ENCODE results near the gene NLGN1. TPM values are rescaled to one million over a fixed set of nuclear protein-coding genes. Genes with fewer than 3 reads are reported as not detected.
A peak's percentile ranks its signal among the peaks of the same experiment; 100 is the strongest.

The NLGN1 gene
- total and polyA plus RNA-seq, 9 of the 15 experiments (the other 6 are each of a cell fraction or from before 2014, with no cell fraction given), result under 0.01 to 0.01 TPM; not detected in 7

DNA sequence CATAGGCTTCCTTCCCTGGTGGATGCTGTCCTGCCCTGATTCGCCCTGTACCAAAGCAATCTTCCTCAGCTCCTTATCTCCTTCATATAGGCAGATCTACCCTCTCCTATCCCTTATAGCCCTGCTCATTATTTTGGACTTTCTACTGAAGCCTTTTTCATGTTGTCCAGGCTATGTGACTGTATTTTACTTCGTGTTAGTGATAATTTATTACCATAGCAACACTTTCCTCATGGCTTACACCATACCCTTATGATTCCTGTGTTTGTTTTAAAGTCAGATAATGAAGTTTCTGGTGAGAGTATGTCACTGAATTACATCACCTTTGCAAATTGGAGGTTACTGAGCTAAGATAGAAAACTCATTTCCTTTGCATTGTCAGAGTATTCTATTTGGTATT lies 352.6 kb downstream of the NLGN1 start:
- no peak overlapping the region for H3K9ac ChIP-seq (ENCODE audit: insufficient read depth in 1 of 2, low read depth in 2 of 2, low read length in 2 of 2)
- H3K9me3 ChIP-seq (replicated peaks; ENCODE audit: control insufficient read depth, insufficient read depth, low read depth, low read length), result no peaks in the 10 kb centered on the region; the same call in 1 of the 2 replicates
- 0% methylated on average over 2 of the region's 2 CpGs for WGBS (ENCODE audit: insufficient coverage, low coverage, missing lambda C conversion rate)
- no peak overlapping the region for H3K4me2 ChIP-seq (ENCODE audit: insufficient read depth, low read length)
- H2AFZ ChIP-seq (ENCODE audit: low read depth, low read length), result no peak overlapping the region
- no peaks in the 10 kb centered on the region for H3K79me2 ChIP-seq (ENCODE audit: control insufficient read depth, insufficient read depth, low read length)
- no peak overlapping the region for H3K27ac ChIP-seq (ENCODE audit: extremely low read depth, low read depth, low read length)
- H3K4me1 ChIP-seq (replicated peaks in 1 of 2; ENCODE audit: control insufficient read depth in 2 of 2, insufficient read depth in 2 of 2, low read length in 2 of 2), result no peaks in the 10 kb centered on the region
- CTCF ChIA-PET (ENCODE audit: low intra/inter-chr PET ratio), result no interaction called here
- DNase-seq (ENCODE audit: extremely low read depth in 1 of 4, low spot score in 3 of 4) (no peak), FAIRE-seq (no peak), ATAC-seq (no peak)
- no peaks in the 10 kb centered on the region for H3K36me3 ChIP-seq (ENCODE audit: control insufficient read depth, insufficient read depth, low read length)
- no peaks in the 10 kb centered on the region for H3K9me1 ChIP-seq (ENCODE audit: control insufficient read depth, insufficient read depth, low read length)
- POLR2A ChIA-PET, result no interaction called here
- in situ Hi-C loops (cut with MboI) (no loop called here), intact Hi-C loops (cut with micrococcal nuclease) (no loop called here)
- no peaks in the 10 kb centered on the region for H3K27me3 ChIP-seq (ENCODE audit: control insufficient read depth in 2 of 2, insufficient read depth in 2 of 2, low read length in 2 of 2)
- H3K4me3 ChIP-seq, result no peak overlapping the region
- no TSS peak for BruUV-seq (replicated peaks)
- no peaks in the 10 kb centered on the region for H4K20me1 ChIP-seq (replicated peaks; ENCODE audit: control insufficient read depth, insufficient read depth, low read length)
- TF ChIP-seq, protein P1, sequence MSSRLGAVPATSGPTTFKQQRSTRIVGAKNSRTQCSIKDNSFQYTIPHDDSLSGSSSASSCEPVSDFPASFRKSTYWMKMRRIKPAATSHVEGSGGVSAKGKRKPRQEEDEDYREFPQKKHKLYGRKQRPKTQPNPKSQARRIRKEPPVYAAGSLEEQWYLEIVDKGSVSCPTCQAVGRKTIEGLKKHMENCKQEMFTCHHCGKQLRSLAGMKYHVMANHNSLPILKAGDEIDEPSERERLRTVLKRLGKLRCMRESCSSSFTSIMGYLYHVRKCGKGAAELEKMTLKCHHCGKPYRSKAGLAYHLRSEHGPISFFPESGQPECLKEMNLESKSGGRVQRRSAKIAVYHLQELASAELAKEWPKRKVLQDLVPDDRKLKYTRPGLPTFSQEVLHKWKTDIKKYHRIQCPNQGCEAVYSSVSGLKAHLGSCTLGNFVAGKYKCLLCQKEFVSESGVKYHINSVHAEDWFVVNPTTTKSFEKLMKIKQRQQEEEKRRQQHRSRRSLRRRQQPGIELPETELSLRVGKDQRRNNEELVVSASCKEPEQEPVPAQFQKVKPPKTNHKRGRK (tag; IDR thresholded peaks at IDR 0.05), result no peak
- TF ChIP-seq SREBF2 (CRISPR knock-in tag; IDR thresholded peaks at IDR 0.05) (no peak), FOXA3 (CRISPR knock-in tag; conservative IDR thresholded peaks at IDR 0.05 in 1 of 2, IDR thresholded peaks at IDR 0.05 in 1 of 2) (0 out of 4 replicates have a peak, but pooled peaks of 1 of the 2 experiments have one; percentile 24), ATF4 (CRISPR knock-in tag; IDR thresholded peaks at IDR 0.05) (peak; percentile 62; the same call in 1 of the 2 replicates), NKRF (IDR thresholded peaks at IDR 0.05; ENCODE audit: borderline replicate concordance) (no peak), CGGBP1 (CRISPR knock-in tag; IDR thresholded peaks at IDR 0.05) (no peak), TRIM25 (IDR thresholded peaks at IDR 0.05; ENCODE audit: borderline replicate concordance) (no peak), EHMT2 (IDR thresholded peaks at IDR 0.05) (no peak), PTTG1 (tag; IDR thresholded peaks at IDR 0.05; ENCODE audit: low read depth) (no peak), SMARCC2 (IDR thresholded peaks at IDR 0.05; ENCODE audit: low read depth) (no peak), RAD51 (IDR thresholded peaks at IDR 0.05; ENCODE audit: borderline replicate concordance, low read depth) (no peak)
- TF ChIP-seq, protein P2, sequence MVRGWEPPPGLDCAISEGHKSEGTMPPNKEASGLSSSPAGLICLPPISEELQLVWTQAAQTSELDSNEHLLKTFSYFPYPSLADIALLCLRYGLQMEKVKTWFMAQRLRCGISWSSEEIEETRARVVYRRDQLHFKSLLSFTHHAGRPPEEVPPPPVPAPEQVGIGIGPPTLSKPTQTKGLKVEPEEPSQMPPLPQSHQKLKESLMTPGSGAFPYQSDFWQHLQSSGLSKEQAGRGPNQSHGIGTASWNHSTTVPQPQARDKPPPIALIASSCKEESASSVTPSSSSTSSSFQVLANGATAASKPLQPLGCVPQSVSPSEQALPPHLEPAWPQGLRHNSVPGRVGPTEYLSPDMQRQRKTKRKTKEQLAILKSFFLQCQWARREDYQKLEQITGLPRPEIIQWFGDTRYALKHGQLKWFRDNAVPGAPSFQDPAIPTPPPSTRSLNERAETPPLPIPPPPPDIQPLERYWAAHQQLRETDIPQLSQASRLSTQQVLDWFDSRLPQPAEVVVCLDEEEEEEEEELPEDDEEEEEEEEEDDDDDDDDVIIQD (CRISPR knock-in tag; IDR thresholded peaks at IDR 0.05), result no peak
